HEK293T (cell line): ENCODE measurements around the gene COG1.

Experiments
- HDGF ChIP-seq: fragments of 450-650 bp; IDR thresholded peaks from 2 replicates; pipeline ENCODE4 v1.6.1; 2017; ENCODE audit warnings: antibody characterized with exemption, borderline replicate concordance
- SP1 ChIP-seq: fragments of 450-650 bp; IDR thresholded peaks from 2 replicates; pipeline ENCODE4 v1.6.1; 2017
- ZNF384 ChIP-seq: fragments of 450-650 bp; IDR thresholded peaks from 2 replicates; pipeline ENCODE4 v1.6.1; 2016

GRCh38 chr17:73227379-73227778 is 34.5 kb downstream of the COG1 start:
- TF ChIP-seq SP1 (no peak), ZNF384 (no peak), HDGF (no peak)
